ENCODE results near the gene SAMD4B.

The SAMD4B gene

GRCh38 chr19:39303373-39304184, 38.6 kb upstream of the SAMD4B start:
- Histone ChIP-seq H3K9me3 (ENCODE audit: low read length) (no peaks in the 10 kb centered on the region), H3K9me2 (ENCODE audit: low read depth, low read length) (no peaks in the 10 kb centered on the region), H3K27me3 (ENCODE audit: insufficient read depth, low read length) (no peaks in the 10 kb centered on the region)

GRCh38 chr19:39304185-39304513, 38.1 kb upstream of the SAMD4B start:
- Histone ChIP-seq H3K27ac (ENCODE audit: low read depth, low read length, poor library complexity, severe bottlenecking) (no peak overlapping the region), H4K20me1 (ENCODE audit: insufficient read depth, low read length) (no peaks in the 10 kb centered on the region), H3K9ac (ENCODE audit: low read length) (no peak overlapping the region), H3K4me2 (ENCODE audit: low read length) (no peak overlapping the region), H3F3A (ENCODE audit: insufficient read depth, low read length) (no peaks in the 10 kb centered on the region), H3K4me3 (ENCODE audit: low read depth, low read length, poor library complexity, severe bottlenecking) (no peak overlapping the region), H3K9me2 (ENCODE audit: low read depth, low read length) (no peaks in the 10 kb centered on the region), H2AFZ (ENCODE audit: low read length) (no peak overlapping the region), H3K36me3 (ENCODE audit: insufficient read depth, low read length) (no peaks in the 10 kb centered on the region; the same call in 1 of the 2 replicates), H3K4me1 (ENCODE audit: insufficient read depth, low read length, severe bottlenecking) (no peaks in the 10 kb centered on the region), H3K9me3 (ENCODE audit: low read length) (no peaks in the 10 kb centered on the region), H3K27me3 (ENCODE audit: insufficient read depth, low read length) (no peaks in the 10 kb centered on the region), H3K79me2 (ENCODE audit: insufficient read depth, low read length) (no peaks in the 10 kb centered on the region)
- TF ChIP-seq EZH2 (IDR thresholded peaks at IDR 0.05; ENCODE audit: borderline replicate concordance, low read length) (no peak), CTCF (IDR thresholded peaks at IDR 0.05; ENCODE audit: low read length) (no peak)

More at GRCh38 chr19:39303373-39304184, 38.6 kb upstream of the SAMD4B start:
- H3K36me3 ChIP-seq (ENCODE audit: insufficient read depth, low read length): no peaks in the 10 kb centered on the region; the same call in 1 of the 2 replicates
- H3F3A ChIP-seq (ENCODE audit: insufficient read depth, low read length): no peaks in the 10 kb centered on the region
- no peak overlapping the region for H2AFZ ChIP-seq (ENCODE audit: low read length)
- H4K20me1 ChIP-seq (ENCODE audit: insufficient read depth, low read length): no peaks in the 10 kb centered on the region
- no peaks in the 10 kb centered on the region for H3K4me1 ChIP-seq (ENCODE audit: insufficient read depth, low read length, severe bottlenecking)
- H3K79me2 ChIP-seq (ENCODE audit: insufficient read depth, low read length): no peaks in the 10 kb centered on the region
- no peak overlapping the region for H3K4me3 ChIP-seq (ENCODE audit: low read depth, low read length, poor library complexity, severe bottlenecking)
- TF ChIP-seq CTCF (IDR thresholded peaks at IDR 0.05; ENCODE audit: low read length): no peak
- TF ChIP-seq EZH2 (IDR thresholded peaks at IDR 0.05; ENCODE audit: borderline replicate concordance, low read length): no peak
- H3K27ac ChIP-seq (ENCODE audit: low read depth, low read length, poor library complexity, severe bottlenecking): no peak overlapping the region
- no peak overlapping the region for H3K9ac ChIP-seq (ENCODE audit: low read length)
- no peak overlapping the region for H3K4me2 ChIP-seq (ENCODE audit: low read length)

GRCh38 chr19:39304701-39305571, 37.3 kb upstream of the SAMD4B start:
- no peaks in the 10 kb centered on the region for H3K9me2 ChIP-seq (ENCODE audit: low read depth, low read length)

More at GRCh38 chr19:39304701-39305571, 37.3 kb upstream of the SAMD4B start:
- TF ChIP-seq EZH2 (IDR thresholded peaks at IDR 0.05; ENCODE audit: borderline replicate concordance, low read length) (no peak), CTCF (IDR thresholded peaks at IDR 0.05; ENCODE audit: low read length) (no peak)
- Histone ChIP-seq H3K27ac (ENCODE audit: low read depth, low read length, poor library complexity, severe bottlenecking) (no peak overlapping the region), H4K20me1 (ENCODE audit: insufficient read depth, low read length) (no peaks in the 10 kb centered on the region), H3K4me3 (ENCODE audit: low read depth, low read length, poor library complexity, severe bottlenecking) (no peak overlapping the region), H3K9ac (ENCODE audit: low read length) (no peak overlapping the region), H3K36me3 (ENCODE audit: insufficient read depth, low read length) (no peaks in the 10 kb centered on the region; the same call in 1 of the 2 replicates), H2AFZ (ENCODE audit: low read length) (no peak overlapping the region), H3K4me2 (ENCODE audit: low read length) (no peak overlapping the region), H3F3A (ENCODE audit: insufficient read depth, low read length) (no peaks in the 10 kb centered on the region), H3K9me3 (ENCODE audit: low read length) (no peaks in the 10 kb centered on the region), H3K79me2 (ENCODE audit: insufficient read depth, low read length) (no peaks in the 10 kb centered on the region), H3K27me3 (ENCODE audit: insufficient read depth, low read length) (no peaks in the 10 kb centered on the region), H3K4me1 (ENCODE audit: insufficient read depth, low read length, severe bottlenecking) (no peaks in the 10 kb centered on the region)
